ENCODE data around the gene COMMD3.
"Not testable (repeated sequence)": the region's sequence is repeated elsewhere in the genome, so short reads cannot be mapped to it uniquely, and the experiment has no call there.

DNA sequence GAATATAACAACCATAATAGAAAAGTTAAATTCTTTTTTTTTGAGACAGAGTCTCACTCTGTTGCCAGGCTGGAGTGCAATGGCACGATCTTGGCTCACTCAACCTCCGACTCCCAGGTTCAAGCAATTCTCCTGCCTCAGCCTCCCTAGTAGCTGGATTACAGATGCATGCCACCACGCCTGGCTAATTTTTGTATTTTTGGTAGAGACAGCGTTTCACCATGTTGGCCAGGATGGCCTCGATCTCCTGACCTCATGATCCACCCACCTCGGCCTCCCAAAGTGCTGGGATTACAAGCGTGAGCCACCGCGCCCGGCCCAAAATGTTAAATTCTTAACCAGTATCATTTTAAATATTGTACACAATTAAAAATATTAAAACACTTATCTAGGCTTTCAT is 6.2 kb upstream of the COMMD3 start:
- TF ChIP-seq, protein P1, sequence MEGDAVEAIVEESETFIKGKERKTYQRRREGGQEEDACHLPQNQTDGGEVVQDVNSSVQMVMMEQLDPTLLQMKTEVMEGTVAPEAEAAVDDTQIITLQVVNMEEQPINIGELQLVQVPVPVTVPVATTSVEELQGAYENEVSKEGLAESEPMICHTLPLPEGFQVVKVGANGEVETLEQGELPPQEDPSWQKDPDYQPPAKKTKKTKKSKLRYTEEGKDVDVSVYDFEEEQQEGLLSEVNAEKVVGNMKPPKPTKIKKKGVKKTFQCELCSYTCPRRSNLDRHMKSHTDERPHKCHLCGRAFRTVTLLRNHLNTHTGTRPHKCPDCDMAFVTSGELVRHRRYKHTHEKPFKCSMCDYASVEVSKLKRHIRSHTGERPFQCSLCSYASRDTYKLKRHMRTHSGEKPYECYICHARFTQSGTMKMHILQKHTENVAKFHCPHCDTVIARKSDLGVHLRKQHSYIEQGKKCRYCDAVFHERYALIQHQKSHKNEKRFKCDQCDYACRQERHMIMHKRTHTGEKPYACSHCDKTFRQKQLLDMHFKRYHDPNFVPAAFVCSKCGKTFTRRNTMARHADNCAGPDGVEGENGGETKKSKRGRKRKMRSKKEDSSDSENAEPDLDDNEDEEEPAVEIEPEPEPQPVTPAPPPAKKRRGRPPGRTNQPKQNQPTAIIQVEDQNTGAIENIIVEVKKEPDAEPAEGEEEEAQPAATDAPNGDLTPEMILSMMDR (IDR thresholded peaks at IDR 0.05; ENCODE audit: low read depth, low read length), result not testable (repeated sequence)
- TF ChIP-seq POLR2A (IDR thresholded peaks at IDR 0.05; ENCODE audit: extremely low read depth, insufficient read length), result not testable (repeated sequence)
- TF ChIP-seq, protein P2, sequence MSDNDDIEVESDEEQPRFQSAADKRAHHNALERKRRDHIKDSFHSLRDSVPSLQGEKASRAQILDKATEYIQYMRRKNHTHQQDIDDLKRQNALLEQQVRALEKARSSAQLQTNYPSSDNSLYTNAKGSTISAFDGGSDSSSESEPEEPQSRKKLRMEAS (IDR thresholded peaks at IDR 0.05; ENCODE audit: low read depth, low read length), result not testable (repeated sequence)

Measured in NB4 (cell line).